ENCODE data around the gene ANAPC7. TPM values are rescaled to one million over a fixed set of nuclear protein-coding genes. Genes with fewer than 3 reads are reported as not detected.

Gene ANAPC7
- total RNA-seq, 4 donors from 2014 or later, result 31.6 to 66.0 (median 50.7) TPM

DNA sequence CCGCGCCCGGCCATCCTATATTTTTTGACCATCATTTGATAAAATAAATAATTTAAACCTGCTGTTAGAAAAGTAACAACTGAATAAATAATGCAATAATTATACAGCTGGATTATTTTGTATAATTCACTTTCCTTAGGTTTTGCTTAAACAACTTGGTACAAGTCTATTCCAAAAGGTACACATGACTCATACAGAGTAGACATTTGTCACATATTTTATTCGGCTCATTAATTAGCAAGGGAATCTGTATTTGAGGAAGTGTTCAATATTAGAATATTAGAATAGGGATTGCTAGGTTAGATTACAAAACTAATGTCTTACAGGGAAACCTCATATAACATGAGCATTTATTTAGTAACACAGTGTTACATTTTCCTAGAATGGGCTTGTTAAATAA, 73.8 kb downstream of the ANAPC7 start:
- DNase-seq, result no peak
- TF ChIP-seq, protein P1, sequence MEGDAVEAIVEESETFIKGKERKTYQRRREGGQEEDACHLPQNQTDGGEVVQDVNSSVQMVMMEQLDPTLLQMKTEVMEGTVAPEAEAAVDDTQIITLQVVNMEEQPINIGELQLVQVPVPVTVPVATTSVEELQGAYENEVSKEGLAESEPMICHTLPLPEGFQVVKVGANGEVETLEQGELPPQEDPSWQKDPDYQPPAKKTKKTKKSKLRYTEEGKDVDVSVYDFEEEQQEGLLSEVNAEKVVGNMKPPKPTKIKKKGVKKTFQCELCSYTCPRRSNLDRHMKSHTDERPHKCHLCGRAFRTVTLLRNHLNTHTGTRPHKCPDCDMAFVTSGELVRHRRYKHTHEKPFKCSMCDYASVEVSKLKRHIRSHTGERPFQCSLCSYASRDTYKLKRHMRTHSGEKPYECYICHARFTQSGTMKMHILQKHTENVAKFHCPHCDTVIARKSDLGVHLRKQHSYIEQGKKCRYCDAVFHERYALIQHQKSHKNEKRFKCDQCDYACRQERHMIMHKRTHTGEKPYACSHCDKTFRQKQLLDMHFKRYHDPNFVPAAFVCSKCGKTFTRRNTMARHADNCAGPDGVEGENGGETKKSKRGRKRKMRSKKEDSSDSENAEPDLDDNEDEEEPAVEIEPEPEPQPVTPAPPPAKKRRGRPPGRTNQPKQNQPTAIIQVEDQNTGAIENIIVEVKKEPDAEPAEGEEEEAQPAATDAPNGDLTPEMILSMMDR (IDR thresholded peaks at IDR 0.05), result no peak
- TF ChIP-seq POLR2A (IDR thresholded peaks at IDR 0.05), result no peak
- Histone ChIP-seq H3K4me3 (no peak overlapping the region), H3K4me1 (no peaks in the 10 kb centered on the region), H3K9me3 (no peaks in the 10 kb centered on the region), H3K27me3 (no peaks in the 10 kb centered on the region), H3K27ac (no peak overlapping the region), H3K36me3 (peaks cover 0 to 93% (median 4%) of the 10 kb centered on the region in 3 donors)

Small RNAs within 50 kb of the gene (small RNA-seq; reads per million reads assigned to genes)
- 0 reads per million in 2 donors for gene RN7SL769P

Other genes starting within 250 kb of the ANAPC7 start
- gene ATP2A2, start 122.5 kb downstream of the ANAPC7 start, total RNA-seq, result 100 to 1,000 TPM; 102 to 239 (median 208) TPM
- gene ARPC3, start 46.6 kb upstream of the ANAPC7 start, total RNA-seq, result 100 to 1,000 TPM; 224 to 314 (median 267) TPM
- gene GPN3, start 64.5 kb upstream of the ANAPC7 start, total RNA-seq, result 10 to 100 TPM in 1 of 4 donors, 1 to 10 TPM in 3; 1.4 to 14.9 (median 3.9) TPM
- gene FAM216A, start 65.1 kb upstream of the ANAPC7 start, total RNA-seq, result 10 to 100 TPM in 1 of 4 donors, 1 to 10 TPM in 3; 1.4 to 13.2 (median 2.6) TPM
- gene VPS29, start 98.4 kb upstream of the ANAPC7 start, total RNA-seq, result 100 to 1,000 TPM in 2 of 4 donors, 10 to 100 TPM in 2; 81.1 to 124 (median 106) TPM
- gene RAD9B, start 98.6 kb upstream of the ANAPC7 start, total RNA-seq, result under 1 TPM in 2 of 4 donors, not detected in 2; 0.40 to 0.83 TPM
- 10 to 100 TPM; 19.5 to 21.4 (median 20.1) TPM for gene PPTC7, start 179.6 kb upstream of the ANAPC7 start, total RNA-seq
- gene TCTN1, start 210.4 kb upstream of the ANAPC7 start, total RNA-seq, result 10 to 100 TPM in 2 of 4 donors, 1 to 10 TPM in 2; 9.1 to 53.6 (median 9.7) TPM